Panc1 (cell line): Measurements from ENCODE around the gene PARD6G. TPM values are rescaled to one million over a fixed set of nuclear protein-coding genes. Genes with fewer than 3 reads are reported as not detected.

Experiments
- ATAC-seq: fragments of 200-7000 bp; cut with Tn5 transposase; 2 replicates; pipeline ENCODE4 v1.9.1; 2020; ENCODE audit warnings: mild to moderate bottlenecking, moderate library complexity
- BruUV-seq: library from RNA; stranded (reverse); fragments of 400-500 nt; replicated peaks from 2 replicates; lab custom pipeline; 2021; lab: Mats Ljungman, UMichigan
- CTCF ChIA-PET: fragments of 300-600 bp; sonication (Branson Sonifier 250); formaldehyde crosslinking; loops from one replicate; lab custom pipeline; 2022; ENCODE audit warnings: antibody characterized with exemption; lab: Charles Lee
- POLR2A ChIA-PET: fragments of 300-600 bp; sonication (Branson Sonifier 250); formaldehyde crosslinking; loops from one replicate; lab custom pipeline; 2022; ENCODE audit warnings: antibody characterized with exemption; lab: Charles Lee
- DNase-seq: peaks from one replicate; pipeline ENCODE4 v3.0.0-alpha.2; 2010; ENCODE audit warnings: low read depth, low spot score
- H3K27ac ChIP-seq: 2 replicates; pipeline ENCODE4 v1.5.1; 2011; ENCODE audit warnings: mild to moderate bottlenecking, low read length, inconsistent platforms
- H3K27me3 ChIP-seq: fragments of 200-500 bp; sonication (Bioruptor generic); 2 replicates; pipeline ENCODE4 v1.6.0; 2014; ENCODE audit warnings: low read length, inconsistent platforms; ENCODE audit not compliant: control insufficient read depth, insufficient read depth
- H3K36me3 ChIP-seq: fragments of 200-500 bp; sonication (Bioruptor generic); 2 replicates; pipeline ENCODE4 v1.5.1; 2014; ENCODE audit warnings: inconsistent platforms, mild to moderate bottlenecking, low read length, moderate library complexity; ENCODE audit not compliant: control insufficient read depth, insufficient read depth
- H3K4me1 ChIP-seq: 2 replicates; pipeline ENCODE4 v1.5.1; 2011; ENCODE audit warnings: inconsistent platforms, mild to moderate bottlenecking, low read length, moderate library complexity; ENCODE audit not compliant: control insufficient read depth, insufficient read depth
- H3K4me3 ChIP-seq, 2 experiments: 2 replicates each; pipeline ENCODE4 v1.5.1; 2011 to 2012; ENCODE audit warnings: low read depth in 2 of 2, low read length in 2 of 2, mild to moderate bottlenecking in 2 of 2, inconsistent platforms in 1 of 2, moderate library complexity in 1 of 2
- H3K9me3 ChIP-seq: fragments of 200-500 bp; sonication (Bioruptor generic); 2 replicates; pipeline ENCODE4 v1.5.1; 2014; ENCODE audit warnings: low read depth, mild to moderate bottlenecking, inconsistent platforms, low read length, moderate library complexity; ENCODE audit not compliant: control insufficient read depth, insufficient read depth
- POLR2AphosphoS5 ChIP-seq: IDR thresholded peaks from 2 replicates; pipeline ENCODE4 v1.6.1; 2012; ENCODE audit warnings: mild to moderate bottlenecking, low read depth, low read length, moderate library complexity
- SIN3A ChIP-seq: IDR thresholded peaks from 2 replicates; pipeline ENCODE4 v1.6.1; 2012; ENCODE audit warnings: low read depth, mild to moderate bottlenecking, low read length, moderate library complexity, borderline replicate concordance; ENCODE audit not compliant: insufficient read depth
- TCF7L2 ChIP-seq: IDR thresholded peaks from 2 replicates; pipeline ENCODE4 v1.6.1; 2011; ENCODE audit warnings: mild to moderate bottlenecking, low read depth, low read length, inconsistent platforms
- in situ Hi-C: cut with HindIII; loops from 2 replicates; pipeline ENCODE4 v1.10.0; 2016; ENCODE audit warnings: low sequenced_read_pairs, low pct_unique_long_range_greater_than_20kb
- intact Hi-C: fragments of 100-400 bp; cut with micrococcal nuclease; formaldehyde crosslinking; loops from one replicate; pipeline ENCODE4 v1.10.0; 2022; ENCODE audit not compliant: unreplicated experiment
- total RNA-seq: library from RNA; stranded (reverse); gene quantifications from one replicate; pipeline ENCODE4 v1.2.1, GENCODE V29; 2021; ENCODE audit not compliant: unreplicated experiment
- TF ChIP-seq, protein P1 (sequence below), 2 experiments: IDR thresholded peaks; 2 replicates each; pipeline ENCODE4 v1.6.1; 2011 to 2012; ENCODE audit warnings: low read depth in 2 of 2, control low read depth in 1 of 2, low read length in 1 of 2, mild to moderate bottlenecking in 1 of 2, moderate library complexity in 1 of 2; ENCODE audit not compliant: insufficient read depth in 1 of 2
- TF ChIP-seq, protein P2 (sequence below): fragments of 450-650 bp; IDR thresholded peaks from 2 replicates; pipeline ENCODE4 v1.5.1; 2017; ENCODE audit warnings: mild to moderate bottlenecking

PARD6G gene
- total RNA-seq, 1 experiment from 2014 or later = 5.2 TPM

- no peaks in the 10 kb centered on the region for H3K9me3 ChIP-seq
- no peaks in the 10 kb centered on the region for H3K27me3 ChIP-seq
- H3K4me3 ChIP-seq = no peak overlapping the region
- intact Hi-C loops (no loop called here), in situ Hi-C loops (no loop called here)
- no peaks in the 10 kb centered on the region for H3K36me3 ChIP-seq
- ATAC-seq (no peak), DNase-seq (no peak)
- TF ChIP-seq, protein P1, sequence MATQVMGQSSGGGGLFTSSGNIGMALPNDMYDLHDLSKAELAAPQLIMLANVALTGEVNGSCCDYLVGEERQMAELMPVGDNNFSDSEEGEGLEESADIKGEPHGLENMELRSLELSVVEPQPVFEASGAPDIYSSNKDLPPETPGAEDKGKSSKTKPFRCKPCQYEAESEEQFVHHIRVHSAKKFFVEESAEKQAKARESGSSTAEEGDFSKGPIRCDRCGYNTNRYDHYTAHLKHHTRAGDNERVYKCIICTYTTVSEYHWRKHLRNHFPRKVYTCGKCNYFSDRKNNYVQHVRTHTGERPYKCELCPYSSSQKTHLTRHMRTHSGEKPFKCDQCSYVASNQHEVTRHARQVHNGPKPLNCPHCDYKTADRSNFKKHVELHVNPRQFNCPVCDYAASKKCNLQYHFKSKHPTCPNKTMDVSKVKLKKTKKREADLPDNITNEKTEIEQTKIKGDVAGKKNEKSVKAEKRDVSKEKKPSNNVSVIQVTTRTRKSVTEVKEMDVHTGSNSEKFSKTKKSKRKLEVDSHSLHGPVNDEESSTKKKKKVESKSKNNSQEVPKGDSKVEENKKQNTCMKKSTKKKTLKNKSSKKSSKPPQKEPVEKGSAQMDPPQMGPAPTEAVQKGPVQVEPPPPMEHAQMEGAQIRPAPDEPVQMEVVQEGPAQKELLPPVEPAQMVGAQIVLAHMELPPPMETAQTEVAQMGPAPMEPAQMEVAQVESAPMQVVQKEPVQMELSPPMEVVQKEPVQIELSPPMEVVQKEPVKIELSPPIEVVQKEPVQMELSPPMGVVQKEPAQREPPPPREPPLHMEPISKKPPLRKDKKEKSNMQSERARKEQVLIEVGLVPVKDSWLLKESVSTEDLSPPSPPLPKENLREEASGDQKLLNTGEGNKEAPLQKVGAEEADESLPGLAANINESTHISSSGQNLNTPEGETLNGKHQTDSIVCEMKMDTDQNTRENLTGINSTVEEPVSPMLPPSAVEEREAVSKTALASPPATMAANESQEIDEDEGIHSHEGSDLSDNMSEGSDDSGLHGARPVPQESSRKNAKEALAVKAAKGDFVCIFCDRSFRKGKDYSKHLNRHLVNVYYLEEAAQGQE (IDR thresholded peaks at IDR 0.05; ENCODE audit: insufficient read depth in 1 of 2, low read depth in 2 of 2, low read length in 1 of 2) = no peak
- no peak for TF ChIP-seq TCF7L2
- TF ChIP-seq, protein P2, sequence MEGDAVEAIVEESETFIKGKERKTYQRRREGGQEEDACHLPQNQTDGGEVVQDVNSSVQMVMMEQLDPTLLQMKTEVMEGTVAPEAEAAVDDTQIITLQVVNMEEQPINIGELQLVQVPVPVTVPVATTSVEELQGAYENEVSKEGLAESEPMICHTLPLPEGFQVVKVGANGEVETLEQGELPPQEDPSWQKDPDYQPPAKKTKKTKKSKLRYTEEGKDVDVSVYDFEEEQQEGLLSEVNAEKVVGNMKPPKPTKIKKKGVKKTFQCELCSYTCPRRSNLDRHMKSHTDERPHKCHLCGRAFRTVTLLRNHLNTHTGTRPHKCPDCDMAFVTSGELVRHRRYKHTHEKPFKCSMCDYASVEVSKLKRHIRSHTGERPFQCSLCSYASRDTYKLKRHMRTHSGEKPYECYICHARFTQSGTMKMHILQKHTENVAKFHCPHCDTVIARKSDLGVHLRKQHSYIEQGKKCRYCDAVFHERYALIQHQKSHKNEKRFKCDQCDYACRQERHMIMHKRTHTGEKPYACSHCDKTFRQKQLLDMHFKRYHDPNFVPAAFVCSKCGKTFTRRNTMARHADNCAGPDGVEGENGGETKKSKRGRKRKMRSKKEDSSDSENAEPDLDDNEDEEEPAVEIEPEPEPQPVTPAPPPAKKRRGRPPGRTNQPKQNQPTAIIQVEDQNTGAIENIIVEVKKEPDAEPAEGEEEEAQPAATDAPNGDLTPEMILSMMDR = no peak
- no peak for TF ChIP-seq SIN3A
- no peak for TF ChIP-seq POLR2AphosphoS5
- no TSS peak for BruUV-seq
- CTCF ChIA-PET = interaction anchor here (0.6 kb wide), 1 partner anchor 135 kb away, joined by 3 read pairs; the partner anchor contains the start of gene PARD6G
- POLR2A ChIA-PET = interaction anchor here (0.5 kb wide), 1 partner anchor 206 kb away, joined by 4 read pairs; no protein-coding TSS in a partner anchor
- peak overlapping the region; percentile 48 for H3K27ac ChIP-seq
- peaks cover 22% of the 10 kb centered on the region for H3K4me1 ChIP-seq
Observed at GRCh38 chr18:80112624-80113248, 134.6 kb downstream of the PARD6G start.

DNA sequence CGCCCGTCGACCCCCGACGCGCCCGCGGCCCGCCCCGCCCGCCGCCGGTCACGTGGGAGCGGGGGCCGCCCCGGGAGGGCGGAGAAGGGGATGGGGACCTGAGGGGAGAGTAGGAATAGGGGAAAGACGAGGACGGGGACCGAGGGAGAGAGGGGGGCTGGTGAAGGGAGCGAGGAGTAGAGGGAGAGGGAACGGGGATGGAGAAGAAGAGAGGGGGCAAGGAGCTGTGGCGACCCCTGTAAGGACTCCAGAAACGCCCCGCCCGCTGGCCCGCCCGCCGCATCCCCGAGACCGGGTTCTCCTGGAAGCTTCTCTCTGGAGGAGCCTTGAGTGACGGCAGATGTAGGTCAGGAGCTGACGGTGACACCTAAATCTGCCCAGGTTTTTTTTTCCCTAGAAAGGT, 137.6 kb downstream of the PARD6G start:
- H3K9me3 ChIP-seq = no peaks in the 10 kb centered on the region
- POLR2A ChIA-PET = interaction anchor here (0.8 kb wide), 1 partner anchor 176 kb away, joined by 3 read pairs; no protein-coding TSS in a partner anchor
- H3K27ac ChIP-seq = peak overlapping the region; percentile 83
- H3K4me1 ChIP-seq = peaks cover 22% of the 10 kb centered on the region
- peak overlapping the region; percentile 70 to 82 for H3K4me3 ChIP-seq
- BruUV-seq = no TSS peak
- TF ChIP-seq POLR2AphosphoS5 (peak; percentile 42), SIN3A (peak; percentile 80; the same call in 1 of the 2 replicates), TCF7L2 (no peak)
- TF ChIP-seq, protein P1 (IDR thresholded peaks at IDR 0.05; ENCODE audit: insufficient read depth in 1 of 2, low read depth in 2 of 2, low read length in 1 of 2) = no peak
- TF ChIP-seq, protein P2 = no peak
- in situ Hi-C loops = no loop called here
- CTCF ChIA-PET = no interaction called here
- ATAC-seq (peak; percentile 79), DNase-seq (no peak)
- intact Hi-C loops = no loop called here
- no peaks in the 10 kb centered on the region for H3K36me3 ChIP-seq
- no peaks in the 10 kb centered on the region for H3K27me3 ChIP-seq
